NCI-H2196 treated with DMSO at 0.1 percent for 48 hours (cell line): Measurements from ENCODE around the gene CACNB4.
"Not testable (repeated sequence)": the region's sequence is repeated elsewhere in the genome, so short reads cannot be mapped to it uniquely, and the experiment has no call there.

ENCODE experiments used
- DNase-seq: peaks from one replicate; lab custom pipeline; 2025; ENCODE audit not compliant: unreplicated experiment; lab: John Stamatoyannopoulos, UW

CACNB4 gene

DNA sequence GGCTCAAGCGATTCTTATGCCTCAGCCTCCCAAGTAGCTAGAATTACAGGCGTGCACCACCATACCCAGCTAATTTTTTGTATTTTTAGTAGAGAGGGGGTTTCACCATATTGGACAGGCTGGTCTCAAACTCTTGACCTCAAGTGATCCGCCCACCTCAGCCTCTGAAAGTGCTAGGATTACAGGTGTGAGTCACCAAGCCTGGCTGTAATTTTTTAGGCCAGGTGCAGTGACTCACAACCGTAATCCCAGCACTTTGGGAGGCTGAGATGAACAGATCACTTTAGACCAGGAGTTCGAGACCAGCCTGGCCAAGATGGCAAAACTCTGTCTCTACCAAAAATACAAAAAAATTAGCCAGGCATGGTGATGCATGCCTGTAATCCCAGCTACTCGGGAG, 304.4 kb downstream of the CACNB4 start:
- DNase-seq = not testable (repeated sequence)

DNA sequence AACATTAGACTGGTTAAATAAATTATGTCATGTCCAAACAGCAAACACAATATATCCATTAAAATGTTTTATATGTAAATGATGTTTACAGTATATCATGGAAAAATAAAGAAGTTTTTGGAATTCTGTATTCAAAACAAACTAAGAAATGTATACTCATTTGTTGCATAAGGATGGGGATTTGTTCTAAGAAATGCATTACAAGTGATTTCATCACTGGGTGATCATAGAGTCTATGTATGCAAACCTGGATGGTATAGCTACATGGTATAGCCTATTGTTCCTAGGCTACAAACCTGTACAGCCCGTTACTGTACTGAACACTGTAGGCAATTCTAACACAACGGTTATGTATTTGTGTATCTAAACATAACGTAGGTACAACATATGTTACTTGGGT, 305.7 kb downstream of the CACNB4 start:
- DNase-seq = no peak

- no peak for DNase-seq
Measured at GRCh38 chr2:151792589-151792988, 306.3 kb downstream of the CACNB4 start.

GRCh38 chr2:151791545-151791944, 307.3 kb downstream of the CACNB4 start:
- no peak for DNase-seq

GRCh38 chr2:151790689-151791088, 308.2 kb downstream of the CACNB4 start:
- DNase-seq = no peak

DNA sequence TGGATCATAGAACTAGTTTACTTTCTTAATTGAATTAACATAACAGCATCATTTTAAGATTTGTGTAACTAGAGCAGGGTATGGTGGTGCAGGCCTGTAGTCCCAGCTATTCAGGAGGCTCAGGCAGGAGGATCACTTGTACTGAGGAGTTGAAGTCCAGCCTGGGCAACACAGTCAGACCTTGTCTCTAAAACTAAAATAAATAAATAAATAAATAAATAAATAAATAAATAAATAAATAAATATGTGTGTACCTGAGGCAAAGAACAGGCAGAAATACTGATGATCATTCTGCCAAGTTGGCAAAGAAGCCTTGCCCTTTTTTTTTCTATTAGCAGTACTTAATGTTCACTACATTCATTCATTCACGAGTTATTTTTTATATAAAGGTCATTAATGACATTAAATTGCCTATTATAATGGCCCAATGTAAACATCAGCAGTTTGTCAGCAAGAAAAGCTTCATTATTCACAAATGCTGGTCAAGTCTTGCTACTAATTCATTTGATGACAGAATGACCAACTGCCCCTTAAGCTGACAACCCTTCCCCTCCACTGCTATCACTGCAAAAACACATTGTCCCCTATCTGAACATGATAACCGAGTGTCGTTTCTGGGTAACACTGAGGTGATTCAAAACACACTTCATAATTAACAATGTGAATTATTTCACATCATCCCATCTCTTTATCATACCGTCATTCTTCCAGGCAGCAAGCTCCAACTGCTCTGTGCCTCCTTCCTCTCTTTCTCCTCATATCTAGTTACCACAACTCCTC, 309.6 kb downstream of the CACNB4 start:
- DNase-seq = no peak

DNA sequence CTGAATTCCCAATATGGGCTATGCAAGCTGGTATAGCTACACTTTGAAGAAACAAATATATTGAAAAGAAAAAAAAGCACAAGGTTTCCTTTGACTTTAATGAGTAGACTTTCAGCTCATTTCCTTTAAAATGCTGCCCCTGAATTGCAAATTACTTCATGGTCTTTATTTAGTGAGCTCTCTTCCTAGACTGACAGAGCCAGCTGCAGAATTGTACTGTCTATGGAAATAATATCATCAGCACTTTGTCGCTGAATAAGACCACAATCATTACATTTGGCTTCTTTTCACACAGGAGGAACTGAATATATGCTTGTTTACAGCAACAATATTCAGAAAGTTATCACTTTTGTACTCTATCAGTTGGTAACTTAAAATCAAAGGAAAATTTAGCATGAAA, 312.4 kb downstream of the CACNB4 start:
- no peak for DNase-seq

DNA sequence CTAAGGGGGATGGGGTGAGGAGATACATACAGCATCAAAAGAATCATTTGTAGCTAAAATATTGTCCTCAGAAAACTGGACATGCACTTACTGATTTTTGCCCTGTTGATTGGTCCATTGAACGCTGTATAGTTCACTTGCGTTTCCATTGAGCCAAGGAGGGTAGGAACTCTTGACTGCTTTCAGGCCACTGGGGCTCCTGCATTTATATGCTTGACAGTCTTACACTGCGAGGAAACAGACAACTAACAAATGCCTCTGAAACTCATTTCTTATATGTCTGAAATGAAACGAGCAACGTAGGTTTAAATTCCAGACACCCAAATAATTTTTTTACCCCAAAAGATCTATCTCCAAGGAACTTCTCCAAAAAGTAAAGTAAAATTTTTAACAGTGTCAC, 312.8 kb downstream of the CACNB4 start:
- no peak for DNase-seq

GRCh38 chr2:151783133-151783520, 315.7 kb downstream of the CACNB4 start:
- no peak for DNase-seq
